ENCODE measurements around the gene SUCLG2. TPM values are rescaled to one million over a fixed set of nuclear protein-coding genes. Genes with fewer than 3 reads are reported as not detected.

SUCLG2 gene
- total RNA-seq, 2 donors from 2014 or later: 42.0 to 50.4 TPM

DNA sequence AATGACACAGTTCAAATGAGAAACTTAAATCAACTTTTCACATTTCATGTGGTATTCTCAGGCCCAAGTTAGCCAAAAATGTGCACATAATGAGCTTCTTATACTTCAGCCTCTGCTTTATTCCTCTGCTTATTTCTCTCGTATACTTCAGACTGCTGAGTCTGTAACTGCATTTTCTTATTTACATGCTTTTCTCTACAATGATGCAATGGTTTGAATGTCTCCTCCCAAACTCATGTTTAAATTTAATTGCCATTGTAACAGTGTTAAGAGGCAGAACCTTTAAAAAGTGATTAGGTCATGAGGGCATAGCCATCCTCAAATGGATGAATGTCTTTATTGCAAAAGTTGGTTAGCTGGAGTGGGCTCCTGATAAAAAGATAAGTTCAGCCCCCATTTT is 184.2 kb downstream of the SUCLG2 start:
- ATAC-seq (no peak), DNase-seq (no peak)
- WGBS, 2 donors: 95 to 98% methylated on average over 1 of the region's 1 CpG
- Histone ChIP-seq H3K4me1 (no peaks in the 10 kb centered on the region), H3K9me3 (no peaks in the 10 kb centered on the region), H3K4me3 (no peak overlapping the region), H3K36me3 (replicated peaks in 1 of 2; ENCODE audit: insufficient read depth in 1 of 2, low read depth in 2 of 2) (no peaks in the 10 kb centered on the region), H3K27me3 (no peaks in the 10 kb centered on the region), H3K27ac (no peak overlapping the region)
- intact Hi-C loops (cut with DNase I): no loop called here
- TF ChIP-seq, protein P1, sequence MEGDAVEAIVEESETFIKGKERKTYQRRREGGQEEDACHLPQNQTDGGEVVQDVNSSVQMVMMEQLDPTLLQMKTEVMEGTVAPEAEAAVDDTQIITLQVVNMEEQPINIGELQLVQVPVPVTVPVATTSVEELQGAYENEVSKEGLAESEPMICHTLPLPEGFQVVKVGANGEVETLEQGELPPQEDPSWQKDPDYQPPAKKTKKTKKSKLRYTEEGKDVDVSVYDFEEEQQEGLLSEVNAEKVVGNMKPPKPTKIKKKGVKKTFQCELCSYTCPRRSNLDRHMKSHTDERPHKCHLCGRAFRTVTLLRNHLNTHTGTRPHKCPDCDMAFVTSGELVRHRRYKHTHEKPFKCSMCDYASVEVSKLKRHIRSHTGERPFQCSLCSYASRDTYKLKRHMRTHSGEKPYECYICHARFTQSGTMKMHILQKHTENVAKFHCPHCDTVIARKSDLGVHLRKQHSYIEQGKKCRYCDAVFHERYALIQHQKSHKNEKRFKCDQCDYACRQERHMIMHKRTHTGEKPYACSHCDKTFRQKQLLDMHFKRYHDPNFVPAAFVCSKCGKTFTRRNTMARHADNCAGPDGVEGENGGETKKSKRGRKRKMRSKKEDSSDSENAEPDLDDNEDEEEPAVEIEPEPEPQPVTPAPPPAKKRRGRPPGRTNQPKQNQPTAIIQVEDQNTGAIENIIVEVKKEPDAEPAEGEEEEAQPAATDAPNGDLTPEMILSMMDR (IDR thresholded peaks at IDR 0.05): no peak
- TF ChIP-seq POLR2A (IDR thresholded peaks at IDR 0.05): no peak

DNA sequence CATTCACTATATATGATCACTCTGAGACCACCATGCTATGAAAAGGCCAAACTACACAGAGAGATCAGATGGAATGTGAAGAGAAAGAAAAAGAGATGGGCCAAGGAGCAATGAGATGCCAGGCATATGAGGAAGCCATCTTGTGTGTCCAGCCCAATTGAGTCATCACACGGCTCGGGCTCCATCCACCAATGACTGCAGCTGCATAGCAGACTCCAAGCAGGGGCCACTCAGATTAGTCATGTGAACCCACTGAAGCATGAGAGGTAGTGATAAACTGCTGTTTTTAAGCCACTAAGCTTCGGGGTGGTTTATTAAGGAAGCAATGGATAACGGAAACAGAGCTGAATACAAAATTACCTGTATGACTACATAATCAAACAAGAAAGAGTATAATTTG is 185.9 kb downstream of the SUCLG2 start:
- TF ChIP-seq POLR2A (IDR thresholded peaks at IDR 0.05): no peak
- TF ChIP-seq, protein P1 (IDR thresholded peaks at IDR 0.05): no peak
- no peaks in the 10 kb centered on the region for H3K4me1 ChIP-seq
- H3K27me3 ChIP-seq: no peaks in the 10 kb centered on the region
- no peak overlapping the region for H3K27ac ChIP-seq
- 94 to 97% methylated on average over 4 of the region's 4 CpGs for WGBS, 2 donors
- no peaks in the 10 kb centered on the region for H3K9me3 ChIP-seq
- no peak for DNase-seq
- H3K4me3 ChIP-seq: no peak overlapping the region
- no peak for ATAC-seq
- intact Hi-C loops (cut with DNase I): no loop called here
- no peaks in the 10 kb centered on the region for H3K36me3 ChIP-seq (replicated peaks in 1 of 2; ENCODE audit: insufficient read depth in 1 of 2, low read depth in 2 of 2)

DNA sequence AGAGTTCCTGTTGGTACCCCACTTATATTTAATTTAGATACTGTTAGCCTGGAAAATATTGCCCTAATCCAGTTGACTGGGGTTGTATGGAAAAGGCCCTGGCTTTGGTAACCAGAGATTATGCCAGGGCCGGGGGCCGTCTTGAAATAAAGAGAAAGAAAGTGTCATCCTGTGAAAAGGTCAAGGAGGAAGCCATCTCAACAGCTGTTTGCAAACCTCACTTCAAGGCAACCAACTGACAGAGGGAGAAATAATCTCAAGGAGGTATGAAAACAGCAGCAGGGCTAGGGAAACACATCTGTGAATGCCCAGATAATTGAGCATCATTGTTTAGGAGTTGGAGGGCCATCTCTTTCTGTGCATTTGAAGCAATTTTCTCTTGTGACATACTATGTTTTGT is 190.8 kb downstream of the SUCLG2 start:
- intact Hi-C loops (cut with DNase I): no loop called here
- Histone ChIP-seq H3K9me3 (no peaks in the 10 kb centered on the region), H3K4me3 (no peak overlapping the region), H3K27me3 (no peaks in the 10 kb centered on the region), H3K4me1 (no peaks in the 10 kb centered on the region), H3K27ac (no peak overlapping the region), H3K36me3 (replicated peaks in 1 of 2; ENCODE audit: insufficient read depth in 1 of 2, low read depth in 2 of 2) (no peaks in the 10 kb centered on the region)
- TF ChIP-seq, protein P1 (IDR thresholded peaks at IDR 0.05): no peak
- TF ChIP-seq POLR2A (IDR thresholded peaks at IDR 0.05): no peak
- DNase-seq (no peak), ATAC-seq (no peak)
- WGBS, 2 donors: 80 to 86% methylated on average over 2 of the region's 2 CpGs

DNA sequence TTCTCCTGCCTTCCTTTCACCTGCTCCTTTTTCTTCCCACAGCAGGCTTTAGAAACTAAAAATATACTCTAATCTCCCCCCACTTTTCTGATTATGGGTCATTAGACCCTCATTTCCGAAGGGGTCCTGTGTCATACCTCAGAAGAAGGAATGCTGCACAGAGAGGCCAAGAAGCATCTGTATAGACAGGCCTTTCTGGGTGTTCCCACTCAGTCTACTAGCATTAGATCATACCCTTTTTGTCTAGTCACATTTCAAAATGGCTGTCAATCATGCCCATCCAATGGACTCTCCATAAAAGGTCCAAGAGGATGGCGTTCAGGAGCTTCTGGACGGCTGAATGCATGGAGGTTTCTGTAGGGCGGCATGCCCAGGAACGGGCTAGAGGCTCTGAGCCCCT is 192.2 kb downstream of the SUCLG2 start:
- Histone ChIP-seq H3K36me3 (replicated peaks in 1 of 2; ENCODE audit: insufficient read depth in 1 of 2, low read depth in 2 of 2) (no peaks in the 10 kb centered on the region), H3K27ac (no peak overlapping the region), H3K4me3 (no peak overlapping the region), H3K9me3 (no peaks in the 10 kb centered on the region), H3K4me1 (no peaks in the 10 kb centered on the region), H3K27me3 (no peaks in the 10 kb centered on the region)
- intact Hi-C loops (cut with DNase I): no loop called here
- TF ChIP-seq POLR2A (IDR thresholded peaks at IDR 0.05): no peak
- TF ChIP-seq, protein P1 (IDR thresholded peaks at IDR 0.05): no peak
- WGBS, 2 donors: 93 to 99% methylated on average over 5 of the region's 5 CpGs
- DNase-seq: no peak
- no peak for ATAC-seq

DNA sequence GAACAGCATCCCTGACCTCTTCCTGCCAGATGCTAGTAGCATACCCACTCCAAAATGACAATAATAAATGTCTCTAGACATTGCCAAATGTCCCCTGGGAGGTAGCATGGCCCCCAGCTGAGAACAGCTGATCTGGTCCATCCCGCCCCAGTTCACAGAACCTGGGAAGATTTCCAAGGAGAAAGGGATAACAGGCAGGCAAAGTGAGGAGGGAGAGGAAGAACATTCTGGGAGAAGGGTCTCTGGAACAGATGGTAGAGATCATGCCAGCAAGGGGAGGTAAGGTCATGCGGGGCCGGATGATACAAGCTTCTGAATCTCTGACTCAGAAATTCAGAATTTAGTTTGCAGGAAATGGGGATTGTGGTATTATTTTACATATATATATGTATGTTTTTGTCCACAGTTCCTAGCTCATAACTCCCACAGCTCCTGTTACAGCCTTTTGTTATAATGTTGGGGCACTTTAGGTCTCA is 192.7 kb downstream of the SUCLG2 start:
- intact Hi-C loops (cut with DNase I): no loop called here
- H3K36me3 ChIP-seq (replicated peaks in 1 of 2; ENCODE audit: insufficient read depth in 1 of 2, low read depth in 2 of 2): no peaks in the 10 kb centered on the region
- H3K4me3 ChIP-seq: no peak overlapping the region
- peak in 3 of 4 donors; percentile 10 to 33 (median 11) for DNase-seq
- no peaks in the 10 kb centered on the region for H3K9me3 ChIP-seq
- H3K27ac ChIP-seq: no peak overlapping the region
- no peaks in the 10 kb centered on the region for H3K27me3 ChIP-seq
- H3K4me1 ChIP-seq: no peaks in the 10 kb centered on the region
- TF ChIP-seq, protein P1 (IDR thresholded peaks at IDR 0.05): no peak
- TF ChIP-seq POLR2A (IDR thresholded peaks at IDR 0.05): no peak
- 70 to 72% methylated on average over 3 of the region's 3 CpGs for WGBS, 2 donors
- ATAC-seq: no peak

Data from body of pancreas (tissue), 4 donors.